VCaP (cell line): Measurements from ENCODE around the gene TCOF1.

Source experiments
- H3K27ac ChIP-seq: fragments of 450-650 bp; 2 replicates; pipeline ENCODE4 v1.5.1; 2017
- TF ChIP-seq, protein P1 (sequence below): fragments of 450-650 bp; conservative IDR thresholded peaks from 2 replicates; pipeline ENCODE4 v1.5.1; 2017; ENCODE audit warnings: mild to moderate bottlenecking, moderate library complexity

Gene TCOF1

DNA sequence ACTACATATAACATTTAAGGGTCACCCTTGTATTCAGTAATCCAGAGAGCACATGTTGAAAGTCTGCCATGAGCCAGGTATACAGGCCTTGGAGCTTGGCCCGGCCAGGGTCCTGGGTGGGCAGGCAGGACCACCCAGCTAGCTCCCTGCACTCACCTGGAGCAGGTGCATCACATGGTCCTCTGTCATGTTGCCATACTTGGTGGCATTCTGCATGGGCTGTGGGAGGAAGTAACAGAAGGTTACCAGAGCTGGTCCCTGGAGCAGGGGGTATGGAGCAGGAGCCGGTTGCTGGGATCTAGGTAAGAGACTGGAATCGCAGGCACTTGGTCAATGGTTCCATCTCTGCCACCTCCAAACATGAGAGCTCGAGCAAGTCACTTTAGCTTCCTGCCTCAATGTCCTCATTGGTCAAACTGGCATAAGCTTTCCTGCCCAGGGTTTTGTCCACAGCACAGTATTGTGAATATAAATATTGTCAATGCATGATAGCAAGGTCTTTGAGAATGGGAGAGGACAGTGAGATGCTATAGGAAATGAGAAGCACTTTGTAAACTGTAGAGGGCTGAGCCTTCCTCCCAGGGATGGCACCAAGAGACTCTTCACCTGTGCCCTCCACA is 48.7 kb downstream of the TCOF1 start:
- no peak overlapping the region for H3K27ac ChIP-seq

DNA sequence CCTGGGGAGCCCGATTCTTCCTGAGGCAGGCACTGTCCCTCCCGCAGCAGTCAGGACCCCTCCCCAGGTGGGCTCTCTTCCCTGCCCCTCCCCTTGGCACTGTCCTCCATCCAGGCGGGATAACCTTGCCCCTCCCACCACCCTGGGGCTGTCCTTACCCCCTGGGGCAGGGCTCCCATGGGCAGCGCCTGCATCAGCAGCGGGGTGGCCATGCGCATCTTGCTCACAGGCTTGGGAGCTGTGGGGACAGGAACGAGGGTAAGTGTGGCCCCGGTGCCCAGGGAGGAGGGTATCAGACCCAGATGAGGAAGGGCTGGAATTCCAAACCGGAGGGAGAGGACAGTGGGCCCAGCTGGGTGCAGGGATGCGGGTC is 49.2 kb downstream of the TCOF1 start:
- no peak overlapping the region for H3K27ac ChIP-seq
- TF ChIP-seq, protein P1, sequence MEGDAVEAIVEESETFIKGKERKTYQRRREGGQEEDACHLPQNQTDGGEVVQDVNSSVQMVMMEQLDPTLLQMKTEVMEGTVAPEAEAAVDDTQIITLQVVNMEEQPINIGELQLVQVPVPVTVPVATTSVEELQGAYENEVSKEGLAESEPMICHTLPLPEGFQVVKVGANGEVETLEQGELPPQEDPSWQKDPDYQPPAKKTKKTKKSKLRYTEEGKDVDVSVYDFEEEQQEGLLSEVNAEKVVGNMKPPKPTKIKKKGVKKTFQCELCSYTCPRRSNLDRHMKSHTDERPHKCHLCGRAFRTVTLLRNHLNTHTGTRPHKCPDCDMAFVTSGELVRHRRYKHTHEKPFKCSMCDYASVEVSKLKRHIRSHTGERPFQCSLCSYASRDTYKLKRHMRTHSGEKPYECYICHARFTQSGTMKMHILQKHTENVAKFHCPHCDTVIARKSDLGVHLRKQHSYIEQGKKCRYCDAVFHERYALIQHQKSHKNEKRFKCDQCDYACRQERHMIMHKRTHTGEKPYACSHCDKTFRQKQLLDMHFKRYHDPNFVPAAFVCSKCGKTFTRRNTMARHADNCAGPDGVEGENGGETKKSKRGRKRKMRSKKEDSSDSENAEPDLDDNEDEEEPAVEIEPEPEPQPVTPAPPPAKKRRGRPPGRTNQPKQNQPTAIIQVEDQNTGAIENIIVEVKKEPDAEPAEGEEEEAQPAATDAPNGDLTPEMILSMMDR: no peak

More for the DNA sequence above, 48.7 kb downstream of the TCOF1 start:
- TF ChIP-seq, protein P1: no peak

DNA sequence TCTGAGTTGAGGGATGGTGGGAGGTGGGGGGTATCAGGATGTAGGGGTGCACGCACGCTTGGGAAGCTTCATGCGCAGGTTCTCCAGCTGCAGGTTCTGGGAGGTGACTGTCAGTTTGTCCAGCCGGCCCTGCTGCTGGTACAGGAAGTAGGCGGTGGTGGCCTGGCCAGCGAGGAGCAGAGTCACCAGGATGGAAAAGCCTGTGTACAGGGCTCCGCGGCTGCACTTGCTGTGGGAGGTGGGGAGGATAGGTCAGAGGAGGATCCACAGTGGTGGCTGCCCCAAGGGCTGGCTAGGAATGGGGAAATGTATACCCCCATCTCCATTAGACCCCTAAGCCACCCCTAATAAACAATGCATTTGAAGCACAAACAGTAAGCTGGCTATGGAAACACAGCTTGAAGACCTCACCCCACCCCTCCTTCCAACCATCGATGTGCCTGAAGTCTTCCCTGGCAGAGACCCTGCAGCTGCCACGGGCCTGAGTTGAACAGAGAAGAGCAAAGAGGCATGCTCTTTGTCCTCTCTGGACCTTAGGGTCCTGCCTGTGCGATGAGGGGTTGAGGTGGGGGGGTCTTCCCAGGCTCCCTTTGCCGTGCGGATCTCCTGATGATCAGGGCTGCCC is 49.7 kb downstream of the TCOF1 start:
- TF ChIP-seq, protein P1: no peak
- no peak overlapping the region for H3K27ac ChIP-seq

DNA sequence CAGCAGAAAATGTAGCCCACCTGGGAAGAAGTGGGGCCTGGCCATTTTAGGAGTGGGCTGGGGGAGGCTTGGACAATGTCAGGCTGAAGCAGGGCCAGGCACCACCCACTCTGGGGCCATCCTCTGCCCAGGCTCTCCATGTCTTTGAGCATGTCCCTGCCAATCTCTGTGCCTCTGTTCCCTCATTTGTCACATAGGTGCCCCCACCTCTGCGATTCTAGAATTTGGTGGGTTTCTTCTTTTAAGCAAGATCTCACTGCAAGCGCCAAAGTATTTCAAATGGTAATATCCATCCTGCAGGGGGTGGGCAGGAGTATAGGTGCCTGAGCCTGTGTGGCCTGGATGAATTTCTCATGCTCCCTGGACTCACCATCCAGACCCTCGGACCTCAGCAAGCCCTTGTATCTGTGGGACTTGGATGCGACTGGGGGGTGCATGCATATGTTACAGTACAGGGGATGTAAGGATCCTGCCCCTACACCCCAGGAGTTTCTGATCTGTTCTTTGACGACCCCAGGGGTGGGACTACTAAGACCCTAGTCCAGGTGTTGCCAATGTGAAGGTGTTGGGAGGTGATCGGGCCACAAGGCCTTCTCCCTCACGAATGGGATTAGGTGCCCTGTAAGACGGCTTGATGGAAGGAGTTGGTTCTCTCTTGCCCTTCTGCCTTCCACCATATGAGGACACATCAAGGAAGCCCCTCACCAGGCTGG is 50.9 kb downstream of the TCOF1 start:
- H3K27ac ChIP-seq: no peak overlapping the region
- TF ChIP-seq, protein P1: no peak

DNA sequence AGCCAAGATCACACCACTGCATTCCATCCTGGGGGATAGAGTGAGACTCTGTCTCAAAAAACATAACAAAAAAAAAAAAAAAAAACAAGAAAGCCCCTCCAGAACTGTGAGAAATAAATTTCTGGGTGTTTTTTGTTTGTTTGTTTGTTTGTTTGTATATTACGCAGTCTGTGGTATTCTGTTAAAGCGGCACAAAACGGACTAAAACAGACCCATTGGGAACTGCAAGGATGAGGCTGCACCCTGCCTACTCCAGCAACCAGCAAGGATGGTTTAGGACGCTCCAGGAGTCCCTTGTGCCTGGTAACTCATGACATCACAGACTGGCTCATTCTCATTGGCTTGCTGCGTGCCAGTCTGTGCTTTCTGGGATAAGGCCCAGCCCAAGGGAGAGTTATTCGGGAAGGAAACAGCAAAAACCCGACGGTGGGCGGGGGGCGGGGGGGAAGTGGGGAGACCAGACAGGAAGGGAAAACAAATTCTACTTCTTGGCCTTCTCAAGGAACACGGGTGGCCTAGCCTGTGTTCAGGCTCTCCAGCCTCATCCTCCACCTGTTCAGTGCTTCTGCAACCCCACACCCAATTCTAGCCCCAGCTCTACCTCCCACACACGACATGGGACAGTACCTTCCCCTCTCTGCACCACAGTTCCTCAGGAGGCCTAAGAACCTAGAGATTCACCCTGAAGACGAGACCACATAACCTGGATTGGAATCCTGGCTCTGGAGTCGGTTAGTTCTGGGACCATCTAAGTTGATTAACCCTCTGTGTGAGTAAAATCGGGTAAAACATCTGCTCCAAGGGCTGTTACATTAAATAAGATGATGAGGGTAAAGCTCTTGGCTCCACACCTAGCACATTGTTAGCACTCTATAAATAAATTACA is 52.4 kb downstream of the TCOF1 start:
- H3K27ac ChIP-seq: peak overlapping the region; percentile 55
- TF ChIP-seq, protein P1: no peak

DNA sequence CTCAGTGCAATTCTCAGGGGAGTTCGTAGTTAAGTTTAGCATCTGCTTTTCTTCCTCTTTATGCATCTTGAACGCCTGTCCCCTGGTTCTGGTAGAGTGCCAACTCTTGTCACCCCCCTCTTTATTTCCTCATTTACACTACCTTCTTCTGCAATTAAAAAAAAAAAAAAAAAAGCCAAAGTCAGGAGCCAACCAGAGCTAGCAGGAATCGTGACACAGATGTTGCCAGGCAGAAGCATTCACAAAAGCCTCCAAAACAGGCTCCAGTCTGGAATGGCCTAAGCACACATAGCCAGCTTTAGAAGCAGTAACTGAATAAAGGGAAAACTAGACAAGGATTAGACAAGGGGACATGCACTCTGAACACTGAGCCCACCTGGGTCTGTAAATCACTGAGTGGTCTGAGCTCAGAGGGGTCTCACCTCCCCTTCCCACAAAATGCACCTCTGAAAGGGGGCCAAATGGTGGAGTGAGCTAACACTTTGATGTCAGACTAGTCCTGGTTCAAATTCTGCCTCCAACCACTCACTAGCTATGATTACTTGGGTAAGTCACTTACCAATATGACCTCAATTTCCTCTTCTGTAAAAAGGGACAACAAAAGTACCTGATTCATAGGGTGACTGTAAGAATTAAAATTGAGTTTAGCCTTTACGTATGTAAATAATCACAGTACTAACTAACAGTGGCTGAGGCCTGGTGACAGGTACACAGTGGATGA is 53.2 kb downstream of the TCOF1 start:
- TF ChIP-seq, protein P1: no peak
- H3K27ac ChIP-seq: peak overlapping the region; percentile 55
